Thoracic aorta (tissue), 2 donors: ENCODE data around the gene HLA-DMA. TPM values are rescaled to one million over a fixed set of nuclear protein-coding genes. Genes with fewer than 3 reads are reported as not detected.

Source experiments
- ATAC-seq: fragments of 150-250 bp; one replicate; pipeline ENCODE4 v1.8.0; 2017; ENCODE audit warnings: low read depth; ENCODE audit not compliant: insufficient number of reproducible peaks, low FRiP score
- DNase-seq: peaks from one replicate; pipeline ENCODE4 v3.0.0-alpha.2; 2020; ENCODE audit warnings: low spot score
- H3K27ac ChIP-seq, 2 donors: fragments of 200-600 bp; sonication (generic); 1 replicate in 1 of 2; 2 replicates in 1 of 2; pipeline ENCODE4 v1.5.1; 2016; ENCODE audit warnings: mild to moderate bottlenecking in 2 of 2, moderate library complexity in 2 of 2
- H3K27me3 ChIP-seq: fragments of 200-600 bp; sonication (generic); replicated peaks from 2 replicates; pipeline ENCODE4 v1.6.0; 2016; ENCODE audit warnings: mild to moderate bottlenecking; ENCODE audit not compliant: insufficient read depth
- H3K36me3 ChIP-seq: fragments of 200-600 bp; sonication (generic); one replicate; pipeline ENCODE4 v1.5.1; 2016
- H3K4me1 ChIP-seq, 2 donors: fragments of 200-600 bp; sonication (generic); 1 replicate in 1 of 2; 2 replicates in 1 of 2; pipeline versions ENCODE4 v1.5.1 to v1.6.0; 2016; ENCODE audit warnings: low read depth in 2 of 2, mild to moderate bottlenecking in 1 of 2; ENCODE audit not compliant: control insufficient read depth in 1 of 2
- H3K4me3 ChIP-seq: fragments of 200-600 bp; sonication (generic); 2 replicates; pipeline ENCODE4 v1.5.1; 2016; ENCODE audit warnings: mild to moderate bottlenecking
- H3K9me3 ChIP-seq: fragments of 200-600 bp; sonication (generic); 2 replicates; pipeline ENCODE4 v1.5.1; 2016
- CTCF ChIP-seq: fragments of 200-600 bp; sonication (generic); IDR thresholded peaks from one replicate; pipeline ENCODE4 v1.5.1; 2019; ENCODE audit warnings: antibody characterized with exemption
- total RNA-seq, 2 donors: library from RNA; depleted of rRNA; stranded (reverse); fragments of >200 nt; gene quantifications; one replicate each; pipeline versions ENCODE4 v1.1.0 to v1.2.3, GENCODE V29; 2016

Gene HLA-DMA
- total RNA-seq, 2 donors from 2014 or later: 41.7 to 53.2 TPM

GRCh38 chr6:32932132-32932868, 20.6 kb downstream of the HLA-DMA start:
- Histone ChIP-seq H3K4me1 (no peaks in the 10 kb centered on the region), H3K27me3 (no peaks in the 10 kb centered on the region), H3K4me3 (no peak overlapping the region), H3K27ac (no peak overlapping the region), H3K36me3 (no peaks in the 10 kb centered on the region), H3K9me3 (no peaks in the 10 kb centered on the region)
- no peak for ATAC-seq
- no peak for DNase-seq
- TF ChIP-seq CTCF: no peak

- no peak overlapping the region for H3K27ac ChIP-seq
- DNase-seq (no peak), ATAC-seq (no peak)
- no peak for TF ChIP-seq CTCF
- no peak overlapping the region for H3K4me3 ChIP-seq
- H3K4me1 ChIP-seq: no peaks in the 10 kb centered on the region
- no peaks in the 10 kb centered on the region for H3K36me3 ChIP-seq
- H3K9me3 ChIP-seq: no peaks in the 10 kb centered on the region
- no peaks in the 10 kb centered on the region for H3K27me3 ChIP-seq
These were observed 21.7 kb downstream of the HLA-DMA start for GRCh38 chr6:32931211-32931610.

DNA sequence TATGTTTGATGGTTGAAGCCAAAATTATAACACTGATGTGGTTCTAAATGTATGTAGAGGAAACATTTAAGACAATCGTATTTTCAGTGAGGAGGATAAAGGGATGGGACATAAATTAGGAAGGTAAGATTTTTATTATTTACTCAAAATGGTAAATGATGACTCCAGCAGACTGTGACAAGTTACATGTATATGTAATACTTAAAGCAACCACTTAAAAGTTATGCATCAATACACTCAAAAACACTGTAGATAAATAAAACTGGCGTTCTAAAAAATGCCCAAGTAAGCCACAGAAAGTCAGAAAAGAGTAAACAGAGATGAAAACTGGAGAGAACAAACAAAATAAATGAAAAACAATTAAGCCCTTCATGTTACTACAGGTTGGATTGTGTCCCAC, 30.8 kb downstream of the HLA-DMA start:
- Histone ChIP-seq H3K36me3 (no peaks in the 10 kb centered on the region), H3K4me3 (no peak overlapping the region), H3K27me3 (peaks cover 5% of the 10 kb centered on the region), H3K9me3 (no peaks in the 10 kb centered on the region), H3K4me1 (no peaks in the 10 kb centered on the region), H3K27ac (no peak overlapping the region)
- TF ChIP-seq CTCF: no peak
- ATAC-seq (no peak), DNase-seq (no peak)

GRCh38 chr6:32920715-32921114, 32.2 kb downstream of the HLA-DMA start:
- no peak overlapping the region for H3K27ac ChIP-seq
- H3K9me3 ChIP-seq: no peaks in the 10 kb centered on the region
- no peaks in the 10 kb centered on the region for H3K4me1 ChIP-seq
- H3K36me3 ChIP-seq: no peaks in the 10 kb centered on the region
- ATAC-seq (no peak), DNase-seq (no peak)
- peaks cover 5% of the 10 kb centered on the region for H3K27me3 ChIP-seq
- TF ChIP-seq CTCF: no peak
- no peak overlapping the region for H3K4me3 ChIP-seq

DNA sequence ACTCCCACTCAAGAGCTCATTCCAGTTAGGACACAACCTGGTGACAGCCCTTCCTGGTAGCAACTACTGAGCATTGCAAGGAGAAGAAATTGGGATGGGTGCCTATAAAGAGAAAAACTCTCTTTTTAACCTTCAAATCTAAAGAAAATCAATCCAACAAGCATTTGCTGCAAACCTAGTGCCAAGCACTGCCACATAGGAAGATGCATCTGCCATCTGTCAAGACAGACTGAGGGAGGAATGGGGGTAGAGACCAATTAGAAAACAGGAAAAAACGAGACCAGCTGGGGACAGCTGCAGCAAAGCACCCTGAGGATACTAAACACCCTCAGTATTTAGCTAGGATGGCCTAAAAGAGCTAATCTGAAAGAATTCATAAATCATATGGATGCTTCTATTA, 39.9 kb downstream of the HLA-DMA start:
- Histone ChIP-seq H3K36me3 (no peaks in the 10 kb centered on the region), H3K27ac (no peak overlapping the region), H3K4me3 (no peak overlapping the region), H3K9me3 (no peaks in the 10 kb centered on the region), H3K27me3 (no peaks in the 10 kb centered on the region), H3K4me1 (no peaks in the 10 kb centered on the region)
- ATAC-seq (no peak), DNase-seq (no peak)
- no peak for TF ChIP-seq CTCF
